Upper lobe of right lung (tissue), 1 donor: ENCODE data around the gene ZNF764. TPM values are rescaled to one million over a fixed set of nuclear protein-coding genes. Genes with fewer than 3 reads are reported as not detected.

Experiments
- ATAC-seq: fragments of 200-7000 bp; cut with Tn5 transposase; one replicate; pipeline ENCODE4 v1.9.1; 2020; ENCODE audit warnings: mild to moderate bottlenecking, moderate library complexity
- DNase-seq: peaks from one replicate; pipeline ENCODE4 v3.0.0-alpha.2; 2020
- H3K27ac ChIP-seq: fragments of 200-600 bp; one replicate; pipeline ENCODE4 v1.8.0; 2022
- H3K27me3 ChIP-seq: fragments of 200-600 bp; one replicate; pipeline ENCODE4 v1.8.0; 2022; ENCODE audit warnings: mild to moderate bottlenecking
- H3K36me3 ChIP-seq: fragments of 200-600 bp; one replicate; pipeline ENCODE4 v1.8.0; 2022
- H3K4me1 ChIP-seq: fragments of 200-600 bp; one replicate; pipeline ENCODE4 v1.8.0; 2022
- H3K4me3 ChIP-seq: fragments of 200-600 bp; one replicate; pipeline ENCODE4 v1.8.0; 2022; ENCODE audit warnings: mild to moderate bottlenecking
- H3K9me3 ChIP-seq: fragments of 200-600 bp; one replicate; pipeline ENCODE4 v1.8.0; 2022
- intact Hi-C: fragments of 100-400 bp; cut with DNase I; formaldehyde crosslinking; loops from one replicate; pipeline ENCODE4 v1.11.0; 2022
- microRNA-seq: library from miRNA; unstranded; fragments of <30 nt; microRNA quantifications from one replicate; pipeline ENCODE4 v1.2.0, GENCODE V29; 2020; ENCODE audit warnings: borderline microRNAs expressed
- total RNA-seq: library from RNA; stranded (reverse); fragmentation: NEBNext Ultra II Directional; extraction: Animal tissue kit (Norgen Biotek cat#: 25700); gene quantifications from one replicate; pipeline ENCODE4 v1.2.1, GENCODE V29; 2021
- TF ChIP-seq, protein P1 (sequence below): fragments of 200-600 bp; IDR thresholded peaks from one replicate; pipeline ENCODE4 v1.8.0; 2022; ENCODE audit warnings: antibody characterized with exemption
- donor health status: DM: no; HTN: yes; CAD: no; lungs with severe emphysema.

The ZNF764 gene
- total RNA-seq, 1 donor from 2014 or later = 10.6 TPM

DNA sequence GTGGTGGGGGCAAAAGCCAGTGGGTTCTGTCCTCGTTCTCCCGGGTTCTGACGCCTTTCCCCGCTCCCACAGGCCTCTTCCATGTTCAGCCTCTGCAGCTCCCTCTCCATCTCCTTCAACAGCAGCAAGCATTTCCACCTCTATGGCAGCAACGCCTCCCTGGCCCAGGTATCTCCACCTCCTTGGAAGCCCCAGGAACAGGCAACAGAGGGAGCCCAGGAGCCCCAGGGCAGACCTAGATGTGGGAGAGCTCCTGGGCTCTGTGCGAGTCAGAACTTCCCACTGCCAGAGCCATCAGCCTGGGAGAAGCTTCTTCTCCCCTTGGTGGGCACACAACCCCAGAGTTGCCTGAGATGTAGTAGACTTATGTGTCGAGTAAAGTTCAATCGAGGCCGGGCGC, 39.6 kb downstream of the ZNF764 start:
- Histone ChIP-seq H3K4me1 (no peaks in the 10 kb centered on the region), H3K27me3 (no peaks in the 10 kb centered on the region), H3K4me3 (no peak overlapping the region), H3K27ac (no peak overlapping the region), H3K9me3 (no peaks in the 10 kb centered on the region), H3K36me3 (peaks cover 12% of the 10 kb centered on the region)
- DNase-seq = no peak
- no peak for ATAC-seq
- TF ChIP-seq, protein P1, sequence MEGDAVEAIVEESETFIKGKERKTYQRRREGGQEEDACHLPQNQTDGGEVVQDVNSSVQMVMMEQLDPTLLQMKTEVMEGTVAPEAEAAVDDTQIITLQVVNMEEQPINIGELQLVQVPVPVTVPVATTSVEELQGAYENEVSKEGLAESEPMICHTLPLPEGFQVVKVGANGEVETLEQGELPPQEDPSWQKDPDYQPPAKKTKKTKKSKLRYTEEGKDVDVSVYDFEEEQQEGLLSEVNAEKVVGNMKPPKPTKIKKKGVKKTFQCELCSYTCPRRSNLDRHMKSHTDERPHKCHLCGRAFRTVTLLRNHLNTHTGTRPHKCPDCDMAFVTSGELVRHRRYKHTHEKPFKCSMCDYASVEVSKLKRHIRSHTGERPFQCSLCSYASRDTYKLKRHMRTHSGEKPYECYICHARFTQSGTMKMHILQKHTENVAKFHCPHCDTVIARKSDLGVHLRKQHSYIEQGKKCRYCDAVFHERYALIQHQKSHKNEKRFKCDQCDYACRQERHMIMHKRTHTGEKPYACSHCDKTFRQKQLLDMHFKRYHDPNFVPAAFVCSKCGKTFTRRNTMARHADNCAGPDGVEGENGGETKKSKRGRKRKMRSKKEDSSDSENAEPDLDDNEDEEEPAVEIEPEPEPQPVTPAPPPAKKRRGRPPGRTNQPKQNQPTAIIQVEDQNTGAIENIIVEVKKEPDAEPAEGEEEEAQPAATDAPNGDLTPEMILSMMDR = no peak
- intact Hi-C loops = no loop called here

DNA sequence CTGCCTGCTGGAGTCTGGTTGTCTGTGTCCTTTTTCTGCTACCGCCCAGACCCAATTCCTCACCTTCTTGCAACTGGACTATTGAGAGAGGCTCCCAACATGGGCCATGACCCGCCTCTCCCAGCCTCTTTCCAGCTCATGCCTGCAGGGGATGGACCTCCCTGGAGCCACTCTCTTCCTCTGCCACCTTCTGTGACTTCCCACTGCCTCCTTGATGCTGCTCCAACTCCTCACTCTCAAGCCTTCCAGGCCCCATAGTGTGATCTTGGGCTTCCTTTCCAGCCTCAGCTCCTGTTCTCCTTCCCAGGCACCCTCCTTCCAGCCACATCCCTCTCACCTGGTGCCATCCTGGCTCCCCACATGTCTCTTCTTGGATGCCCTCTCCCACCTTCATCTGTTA, 42.9 kb downstream of the ZNF764 start:
- DNase-seq = no peak
- Histone ChIP-seq H3K36me3 (peaks cover 12% of the 10 kb centered on the region), H3K27ac (no peak overlapping the region), H3K4me1 (no peaks in the 10 kb centered on the region), H3K9me3 (no peaks in the 10 kb centered on the region), H3K4me3 (no peak overlapping the region), H3K27me3 (no peaks in the 10 kb centered on the region)
- ATAC-seq = no peak
- intact Hi-C loops = no loop called here
- TF ChIP-seq, protein P1 = no peak

DNA sequence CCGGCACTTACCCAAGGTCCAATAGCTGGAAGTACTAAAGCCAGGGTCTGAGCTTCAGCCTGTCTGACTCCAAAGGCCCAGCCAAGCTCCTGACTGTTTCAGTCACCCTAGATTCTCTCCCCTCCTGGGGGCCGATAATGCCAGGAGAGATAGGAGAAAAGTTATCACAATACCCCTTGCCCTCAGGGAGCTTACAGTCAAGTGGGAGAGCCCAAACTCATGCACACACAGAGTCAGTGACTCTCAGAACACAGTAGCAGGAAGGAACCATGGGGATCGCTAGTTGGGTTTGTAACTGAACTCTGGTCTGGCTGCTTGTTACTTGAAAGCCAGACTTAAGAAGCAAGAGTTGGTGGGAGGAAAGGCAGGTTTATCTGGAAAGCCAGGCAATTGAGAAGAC, 46.7 kb downstream of the ZNF764 start:
- Histone ChIP-seq H3K4me1 (no peaks in the 10 kb centered on the region), H3K27me3 (no peaks in the 10 kb centered on the region), H3K27ac (no peak overlapping the region), H3K4me3 (no peak overlapping the region), H3K9me3 (no peaks in the 10 kb centered on the region), H3K36me3 (peaks cover 12% of the 10 kb centered on the region)
- no peak for DNase-seq
- TF ChIP-seq, protein P1 = no peak
- ATAC-seq = no peak
- intact Hi-C loops = no loop called here

DNA sequence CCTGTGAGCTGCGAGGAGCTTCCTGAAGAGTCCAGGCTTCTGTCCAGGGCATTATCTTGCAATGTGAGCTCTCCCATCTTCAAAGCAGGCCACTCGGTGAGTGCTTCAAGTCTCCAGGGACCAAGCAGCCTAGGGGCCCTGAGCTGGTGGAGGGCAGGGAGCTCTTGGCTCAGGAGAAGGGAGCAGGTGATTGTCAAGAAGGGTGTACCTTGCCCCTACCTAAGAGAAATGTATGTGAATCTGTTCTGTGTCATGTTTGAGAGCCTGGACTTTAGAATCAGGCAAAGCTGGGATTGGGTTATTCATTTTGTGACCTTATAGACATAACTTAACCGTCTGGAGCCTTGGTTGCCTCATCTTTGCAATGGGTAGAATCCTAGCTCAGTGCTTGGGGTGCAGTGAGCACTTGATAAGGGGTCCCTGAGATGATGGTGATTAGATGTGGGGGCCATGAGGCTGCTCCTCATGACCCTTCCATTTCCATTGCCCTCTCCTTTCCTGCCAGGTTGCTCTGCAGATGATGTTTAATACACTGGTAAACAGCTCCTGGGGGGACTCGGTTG, 47.7 kb downstream of the ZNF764 start:
- Histone ChIP-seq H3K27me3 (no peaks in the 10 kb centered on the region), H3K4me1 (no peaks in the 10 kb centered on the region), H3K36me3 (peaks cover 9% of the 10 kb centered on the region), H3K27ac (no peak overlapping the region), H3K9me3 (no peaks in the 10 kb centered on the region), H3K4me3 (no peak overlapping the region)
- ATAC-seq = no peak
- DNase-seq = no peak
- TF ChIP-seq, protein P1 = no peak
- intact Hi-C loops = no loop called here

DNA sequence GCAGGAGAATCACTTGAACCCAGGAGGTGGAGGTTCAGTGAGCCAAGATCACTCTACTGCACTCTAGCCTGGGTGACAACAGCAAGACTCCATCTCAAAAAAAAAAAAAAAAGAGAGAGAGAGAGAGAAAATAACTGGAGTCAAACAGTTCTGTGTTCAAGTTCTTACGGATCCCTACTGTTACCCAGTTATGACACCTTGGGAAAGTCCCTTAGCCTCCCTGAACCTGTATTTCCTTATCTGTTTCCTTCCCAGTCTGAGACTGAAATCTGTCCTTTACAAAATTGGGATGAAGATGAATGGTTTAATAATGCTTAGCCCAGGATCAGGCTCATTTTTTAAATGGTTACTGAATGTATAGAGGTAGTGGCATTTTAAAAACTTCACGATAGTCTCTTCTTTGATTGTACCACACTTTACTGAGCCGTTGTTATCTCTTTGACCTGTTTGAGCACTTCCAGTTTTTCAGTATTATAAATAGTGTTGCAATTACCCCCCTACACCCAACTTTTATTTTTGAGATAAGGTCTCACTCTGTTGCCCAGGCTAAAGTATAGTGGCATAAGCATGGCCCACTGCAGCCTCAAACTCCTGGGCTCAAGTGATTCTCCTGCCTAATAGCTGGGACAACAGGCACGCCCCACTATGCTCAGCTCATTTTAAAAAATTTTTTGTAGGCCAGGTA, 49.0 kb downstream of the ZNF764 start:
- Histone ChIP-seq H3K4me1 (no peaks in the 10 kb centered on the region), H3K27me3 (no peaks in the 10 kb centered on the region), H3K9me3 (no peaks in the 10 kb centered on the region), H3K36me3 (peaks cover 12% of the 10 kb centered on the region), H3K27ac (no peak overlapping the region), H3K4me3 (no peak overlapping the region)
- TF ChIP-seq, protein P1 = no peak
- intact Hi-C loops = no loop called here
- DNase-seq (no peak), ATAC-seq (no peak)

Small RNA genes lying within 50 kb of the gene (microRNA-seq; reads per million reads assigned to microRNA genes)
- not detected for gene MIR4518

Other genes starting within 250 kb of the ZNF764 start
- gene CD2BP2, start 203.1 kb downstream of the ZNF764 start, total RNA-seq = 51.5 TPM
- gene TBC1D10B, start 187.9 kb downstream of the ZNF764 start, total RNA-seq = 36.0 TPM
- gene MYL11, start 183.6 kb downstream of the ZNF764 start, total RNA-seq = not detected
- gene SEPTIN1, start 175.8 kb downstream of the ZNF764 start, total RNA-seq = 8.6 TPM
- 6.1 TPM for gene ZNF48, start 163.0 kb downstream of the ZNF764 start, total RNA-seq
- 4.5 TPM for gene ZNF771, start 150.8 kb downstream of the ZNF764 start, total RNA-seq
- 17.9 TPM for gene DCTPP1, start 128.3 kb downstream of the ZNF764 start, total RNA-seq
- gene SEPHS2, start 112.5 kb downstream of the ZNF764 start, total RNA-seq = 54.9 TPM
- gene ITGAL, start 85.6 kb downstream of the ZNF764 start, total RNA-seq = 62.8 TPM
- gene ZNF768, start 31.8 kb downstream of the ZNF764 start, total RNA-seq = 25.8 TPM
- 11.5 TPM for gene ZNF747, start 23.5 kb downstream of the ZNF764 start, total RNA-seq
- 13.1 TPM for gene ZNF688, start 13.3 kb upstream of the ZNF764 start, total RNA-seq
- 16.3 TPM for gene ZNF785, start 27.3 kb upstream of the ZNF764 start, total RNA-seq
- 7.2 TPM for gene ZNF689, start 52.0 kb upstream of the ZNF764 start, total RNA-seq
- gene PRR14, start 92.6 kb upstream of the ZNF764 start, total RNA-seq = 48.2 TPM
- 65.0 TPM for gene FBRS, start 100.1 kb upstream of the ZNF764 start, total RNA-seq
- gene SRCAP, start 140.8 kb upstream of the ZNF764 start, total RNA-seq = 66.6 TPM
- 26.0 TPM for gene PHKG2, start 190.1 kb upstream of the ZNF764 start, total RNA-seq
- gene CFAP119, start 203.7 kb upstream of the ZNF764 start, total RNA-seq = 5.5 TPM
- 93.6 TPM for gene RNF40, start 203.9 kb upstream of the ZNF764 start, total RNA-seq
- 13.3 TPM for gene ZNF629, start 228.8 kb upstream of the ZNF764 start, total RNA-seq